ENCODE data around the gene TRPV6. TPM values are rescaled to one million over a fixed set of nuclear protein-coding genes. Genes with fewer than 3 reads are reported as not detected.
A peak's percentile ranks its signal among the peaks of the same experiment; 100 is the strongest.

Gene TRPV6
- total RNA-seq, 2 experiments from 2014 or later = not detected

DNA sequence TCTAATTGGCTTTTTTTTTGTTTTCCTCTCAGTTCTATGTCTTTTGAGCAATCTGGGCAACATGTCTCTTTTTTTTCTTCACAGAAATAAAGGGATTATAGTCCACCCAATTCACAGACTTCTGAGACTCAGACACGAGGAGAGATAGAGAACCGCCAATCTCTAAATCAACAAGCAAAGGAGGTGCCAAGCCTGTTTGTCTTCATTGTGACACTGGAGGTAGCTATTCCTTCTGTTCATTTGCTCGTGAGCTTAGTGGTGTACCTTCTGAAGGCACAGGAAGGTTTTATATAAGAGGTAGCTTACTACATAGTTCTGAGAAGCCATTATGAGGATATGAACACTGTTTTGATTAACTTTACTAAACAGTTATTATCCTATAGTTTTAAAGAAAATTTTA is 24.6 kb downstream of the TRPV6 start:
- H3K27ac Mint-ChIP-seq = no peak overlapping the region

DNA sequence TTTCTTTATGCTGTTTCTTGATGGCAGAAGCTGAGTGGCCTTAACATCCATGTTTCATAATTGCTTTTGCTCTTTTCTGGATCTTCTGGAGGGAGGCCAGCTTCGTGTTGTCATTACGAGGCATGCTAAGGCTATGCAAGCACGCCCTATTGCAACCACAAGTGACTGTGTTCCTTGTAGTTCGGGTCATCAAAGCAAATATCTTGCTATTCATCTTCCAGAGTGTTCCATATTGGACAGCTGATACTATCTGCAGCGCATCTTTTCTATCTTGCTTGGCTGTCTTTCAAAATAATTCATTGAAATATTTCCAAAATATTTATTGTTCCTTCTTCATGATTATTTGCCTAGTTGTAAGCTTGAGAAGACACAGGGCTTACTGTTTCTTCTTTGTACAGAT is 25.7 kb downstream of the TRPV6 start:
- no peak overlapping the region for H3K4me3 Mint-ChIP-seq
- H3K27me3 Mint-ChIP-seq = no peaks in the 10 kb centered on the region
- H3K36me3 Mint-ChIP-seq = no peaks in the 10 kb centered on the region
- DNase-seq = no peak
- H3K9me3 Mint-ChIP-seq = no peaks in the 10 kb centered on the region
- peaks cover 12% of the 10 kb centered on the region for H3K4me1 Mint-ChIP-seq
- H3K27ac Mint-ChIP-seq = no peak overlapping the region

More for the DNA sequence above, 24.6 kb downstream of the TRPV6 start:
- Mint-ChIP-seq H3K36me3 (no peaks in the 10 kb centered on the region), H3K4me1 (peaks cover 9% of the 10 kb centered on the region), H3K9me3 (no peaks in the 10 kb centered on the region), H3K4me3 (no peak overlapping the region), H3K27me3 (no peaks in the 10 kb centered on the region)
- no peak for DNase-seq

DNA sequence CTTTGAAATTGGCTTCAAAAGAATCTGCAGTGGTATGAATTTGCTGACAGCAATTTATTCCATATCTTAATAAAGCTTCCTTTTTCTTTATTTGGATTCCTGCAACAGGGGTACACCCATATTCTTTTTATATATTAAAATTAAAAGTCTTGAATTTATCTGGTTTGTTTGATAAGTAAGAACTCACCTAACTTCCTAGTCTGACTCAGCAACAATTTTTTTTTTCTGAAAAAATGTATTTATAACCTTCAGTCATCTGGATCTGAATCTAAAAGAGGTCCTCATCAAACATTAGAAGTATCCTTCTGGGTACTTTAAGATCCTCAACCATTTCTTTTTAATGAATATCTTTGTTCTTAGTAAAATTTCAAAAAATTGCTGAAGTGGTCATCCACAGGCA is 26.1 kb downstream of the TRPV6 start:
- DNase-seq = no peak
- Mint-ChIP-seq H3K27me3 (no peaks in the 10 kb centered on the region), H3K4me1 (peaks cover 12% of the 10 kb centered on the region), H3K36me3 (no peaks in the 10 kb centered on the region), H3K9me3 (no peaks in the 10 kb centered on the region), H3K27ac (no peak overlapping the region), H3K4me3 (no peak overlapping the region)

GRCh38 chr7:142857625-142858024 is 27.9 kb downstream of the TRPV6 start:
- H3K27ac Mint-ChIP-seq = no peak overlapping the region
- no peaks in the 10 kb centered on the region for H3K9me3 Mint-ChIP-seq
- H3K36me3 Mint-ChIP-seq = no peaks in the 10 kb centered on the region
- H3K27me3 Mint-ChIP-seq = no peaks in the 10 kb centered on the region
- no peak for DNase-seq
- peaks cover 16% of the 10 kb centered on the region for H3K4me1 Mint-ChIP-seq
- H3K4me3 Mint-ChIP-seq = no peak overlapping the region

- Mint-ChIP-seq H3K36me3 (no peaks in the 10 kb centered on the region), H3K27me3 (no peaks in the 10 kb centered on the region), H3K4me3 (peak overlapping the region; percentile 73), H3K9me3 (no peaks in the 10 kb centered on the region), H3K4me1 (peaks cover 16% of the 10 kb centered on the region), H3K27ac (peak overlapping the region; percentile 10)
- DNase-seq = no peak
These were observed 28.8 kb downstream of the TRPV6 start for GRCh38 chr7:142856565-142857245.

DNA sequence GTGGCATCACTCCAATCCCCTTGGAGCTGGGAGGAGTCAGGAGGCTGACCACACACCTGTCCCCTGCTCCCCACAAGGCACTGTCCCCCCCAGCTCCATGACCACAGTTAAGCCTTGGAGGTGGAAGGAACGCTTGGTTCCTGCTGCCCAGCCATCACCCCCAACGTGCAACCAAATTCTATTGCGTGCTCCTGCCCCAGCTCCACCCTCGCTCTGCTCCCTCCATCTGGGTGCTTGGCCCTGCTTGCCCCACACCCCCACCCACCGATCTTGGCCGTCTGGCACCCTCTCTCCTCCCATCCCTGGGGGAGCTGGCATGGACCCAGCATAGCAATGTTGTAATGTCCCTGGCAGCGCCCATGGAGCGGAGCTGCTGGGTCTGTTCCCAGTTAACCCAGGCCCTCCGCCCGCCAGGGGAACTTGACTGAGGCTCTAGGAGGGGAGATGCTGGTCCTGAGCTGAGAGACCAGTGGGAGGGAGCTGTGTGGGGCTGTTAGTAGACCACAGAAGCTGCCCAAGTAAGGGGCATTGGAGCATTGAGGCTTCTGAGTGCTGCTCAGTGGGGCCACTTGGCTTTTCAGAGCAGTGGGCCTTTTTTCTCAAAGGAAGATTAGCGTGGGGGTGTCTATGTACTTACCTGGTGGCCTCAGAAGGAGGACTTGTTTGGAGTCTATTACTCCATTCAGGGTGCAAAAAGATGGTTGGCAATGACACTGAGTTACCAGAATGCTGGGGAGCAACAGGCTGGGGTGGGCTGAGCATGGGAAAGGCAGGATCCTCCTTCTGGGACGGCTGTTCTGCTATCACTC is 29.6 kb downstream of the TRPV6 start:
- H3K36me3 Mint-ChIP-seq = no peaks in the 10 kb centered on the region
- no peak for DNase-seq
- H3K27ac Mint-ChIP-seq = no peak overlapping the region
- H3K27me3 Mint-ChIP-seq = no peaks in the 10 kb centered on the region
- peak overlapping the region; percentile 73 for H3K4me3 Mint-ChIP-seq
- H3K9me3 Mint-ChIP-seq = no peaks in the 10 kb centered on the region
- peaks cover 16% of the 10 kb centered on the region for H3K4me1 Mint-ChIP-seq

DNA sequence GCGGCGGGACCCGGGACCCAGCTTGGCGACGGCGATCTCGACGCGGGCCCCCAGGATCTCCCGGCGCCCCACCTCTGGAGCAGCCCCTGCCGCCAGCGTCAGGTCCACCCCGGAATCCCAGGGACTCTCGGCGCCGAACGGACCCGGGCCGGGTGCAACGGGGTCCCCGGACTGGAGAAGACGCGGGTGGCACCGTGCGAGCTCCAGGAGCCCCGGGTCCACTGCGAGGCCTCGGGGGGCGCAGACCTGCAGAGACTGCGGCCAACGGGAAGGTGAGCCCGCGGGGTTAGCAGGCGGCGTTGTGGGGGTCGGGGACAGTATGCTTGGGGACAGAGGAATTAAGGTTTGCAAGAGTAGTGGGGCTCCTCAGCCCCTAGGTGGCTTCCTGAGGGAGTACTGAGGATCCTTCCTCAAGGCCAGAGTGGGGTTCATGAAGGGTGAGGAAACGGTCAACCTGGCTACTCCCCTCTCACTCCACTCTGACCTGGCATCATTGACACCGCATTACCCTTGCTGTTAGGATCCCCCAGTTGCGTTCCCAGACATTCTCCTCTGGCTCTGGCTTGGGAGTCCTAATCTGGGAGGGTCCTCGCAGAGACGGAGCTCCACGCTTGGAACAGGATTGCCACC is 30.3 kb downstream of the TRPV6 start:
- no peak for DNase-seq
- Mint-ChIP-seq H3K27me3 (no peaks in the 10 kb centered on the region), H3K4me3 (peak overlapping the region; percentile 73), H3K27ac (no peak overlapping the region), H3K9me3 (no peaks in the 10 kb centered on the region), H3K36me3 (no peaks in the 10 kb centered on the region), H3K4me1 (peaks cover 16% of the 10 kb centered on the region)

GRCh38 chr7:142854372-142855113 is 31.0 kb downstream of the TRPV6 start, which contains the start of gene EPHB6:
Gene EPHB6, plus strand, starts transcription at chr7:142855076. Its CDS starts 8,152 bp downstream, at chr7:142863228.
- Mint-ChIP-seq H3K9me3 (no peaks in the 10 kb centered on the region), H3K27ac (peak within 1 kb of the TSS; percentile 64), H3K4me1 (peaks cover 14% of the 10 kb centered on the region), H3K27me3 (no peaks in the 10 kb centered on the region), H3K4me3 (peak within 1 kb of the TSS; percentile 90), H3K36me3 (no peaks in the 10 kb centered on the region)
- peak; percentile 74 for DNase-seq

- peaks cover 14% of the 10 kb centered on the region for H3K4me1 Mint-ChIP-seq
- peak; percentile 76 for DNase-seq
- H3K36me3 Mint-ChIP-seq = no peaks in the 10 kb centered on the region
- H3K4me3 Mint-ChIP-seq = peak overlapping the region; percentile 90
- no peaks in the 10 kb centered on the region for H3K9me3 Mint-ChIP-seq
- no peaks in the 10 kb centered on the region for H3K27me3 Mint-ChIP-seq
- peak overlapping the region; percentile 64 for H3K27ac Mint-ChIP-seq
These were observed 31.7 kb downstream of the TRPV6 start for GRCh38 chr7:142853739-142854371.

DNA sequence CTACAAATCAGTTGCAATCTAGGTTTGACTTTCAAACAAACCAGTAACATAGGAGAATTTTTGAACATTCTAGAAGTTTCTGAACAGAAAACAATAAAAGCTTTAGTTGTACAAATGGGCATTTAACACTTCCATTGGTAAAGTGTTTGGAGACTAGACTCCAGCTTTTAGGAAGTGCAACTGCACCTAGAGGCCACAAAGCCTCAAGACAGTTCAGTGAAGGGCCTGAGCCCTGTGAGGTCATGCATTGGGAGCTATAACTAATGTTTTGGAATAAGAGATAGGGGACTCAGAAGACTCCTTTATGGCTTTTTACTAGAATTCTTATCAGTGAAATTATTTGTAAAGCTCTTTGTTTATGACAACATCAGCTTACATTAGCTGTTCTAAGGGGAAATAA is 33.6 kb downstream of the TRPV6 start:
- no peaks in the 10 kb centered on the region for H3K27me3 Mint-ChIP-seq
- no peaks in the 10 kb centered on the region for H3K36me3 Mint-ChIP-seq
- no peaks in the 10 kb centered on the region for H3K9me3 Mint-ChIP-seq
- no peak for DNase-seq
- peaks cover 13% of the 10 kb centered on the region for H3K4me1 Mint-ChIP-seq
- H3K27ac Mint-ChIP-seq = no peak overlapping the region
- no peak overlapping the region for H3K4me3 Mint-ChIP-seq

GRCh38 chr7:142851269-142851668 is 34.3 kb downstream of the TRPV6 start:
- Mint-ChIP-seq H3K4me1 (peaks cover 9% of the 10 kb centered on the region), H3K27ac (no peak overlapping the region), H3K4me3 (no peak overlapping the region), H3K36me3 (no peaks in the 10 kb centered on the region), H3K9me3 (no peaks in the 10 kb centered on the region), H3K27me3 (no peaks in the 10 kb centered on the region)
- DNase-seq = no peak

DNA sequence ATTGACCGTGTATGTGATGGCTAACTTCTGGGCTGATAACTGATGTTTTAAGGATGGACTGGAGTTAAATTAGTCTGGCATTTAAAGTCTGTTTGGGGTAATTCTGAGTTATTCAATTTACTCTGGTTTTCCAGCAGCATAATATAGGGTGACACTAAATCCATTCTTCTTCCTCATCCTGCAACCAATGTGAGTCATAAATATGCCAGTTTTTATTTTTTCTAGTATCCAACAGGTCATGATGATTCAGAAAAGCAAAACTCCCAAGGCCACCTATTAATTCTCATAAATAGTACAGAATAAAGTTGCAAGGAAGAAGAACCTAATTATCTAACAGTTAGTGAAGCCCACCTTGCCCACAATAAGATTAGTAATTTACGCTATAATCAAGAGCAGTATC is 38.2 kb downstream of the TRPV6 start:
- no peaks in the 10 kb centered on the region for H3K36me3 Mint-ChIP-seq
- H3K27ac Mint-ChIP-seq = no peak overlapping the region
- no peaks in the 10 kb centered on the region for H3K4me1 Mint-ChIP-seq
- DNase-seq = no peak
- no peaks in the 10 kb centered on the region for H3K9me3 Mint-ChIP-seq
- H3K27me3 Mint-ChIP-seq = no peaks in the 10 kb centered on the region
- H3K4me3 Mint-ChIP-seq = no peak overlapping the region

GRCh38 chr7:142842251-142842766 is 43.2 kb downstream of the TRPV6 start:
- H3K4me3 Mint-ChIP-seq = no peak overlapping the region
- H3K36me3 Mint-ChIP-seq = no peaks in the 10 kb centered on the region
- no peaks in the 10 kb centered on the region for H3K27me3 Mint-ChIP-seq
- DNase-seq = no peak
- H3K27ac Mint-ChIP-seq = no peak overlapping the region
- H3K4me1 Mint-ChIP-seq = no peaks in the 10 kb centered on the region
- no peaks in the 10 kb centered on the region for H3K9me3 Mint-ChIP-seq

DNA sequence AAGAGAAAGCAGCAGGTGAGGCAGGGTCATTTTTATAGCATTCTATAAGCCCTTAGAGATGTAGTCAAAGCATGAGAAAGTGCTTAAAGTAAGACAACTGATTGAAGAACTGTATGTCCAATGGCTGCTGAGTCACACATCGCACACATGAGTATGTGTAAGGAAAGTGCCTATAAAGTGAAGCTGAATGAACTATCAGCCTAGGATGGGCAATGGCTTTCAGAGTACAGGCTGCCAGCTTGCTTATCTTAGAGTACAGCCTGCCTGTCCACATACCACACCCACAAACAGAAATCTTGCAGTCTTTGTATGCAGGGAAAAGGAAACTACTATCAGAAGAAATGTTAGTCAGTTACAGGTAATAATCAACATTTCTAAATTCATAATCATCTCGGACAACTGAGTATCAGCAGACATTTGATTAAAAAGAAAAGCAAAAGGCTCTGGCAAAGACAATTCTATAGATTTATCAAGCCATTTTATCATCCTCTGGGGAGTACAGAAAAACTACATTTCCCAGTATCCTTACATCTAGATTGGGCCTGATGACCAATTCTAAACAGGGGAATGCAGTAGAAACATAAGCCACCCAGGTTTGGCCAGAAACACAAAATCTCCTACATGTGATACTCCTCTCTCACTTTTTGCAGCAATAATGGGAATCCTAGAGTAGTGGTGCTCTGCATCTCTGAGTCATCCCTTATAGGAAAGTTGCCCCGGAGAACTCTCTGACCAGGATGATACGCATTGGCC is 46.9 kb downstream of the TRPV6 start:
- Mint-ChIP-seq H3K27me3 (no peaks in the 10 kb centered on the region), H3K36me3 (no peaks in the 10 kb centered on the region), H3K9me3 (no peaks in the 10 kb centered on the region), H3K4me3 (no peak overlapping the region), H3K27ac (no peak overlapping the region), H3K4me1 (peaks cover 14% of the 10 kb centered on the region)
- DNase-seq = no peak
